GM12878 (cell line): ENCODE measurements around the gene KMT2E. TPM values are rescaled to one million over a fixed set of nuclear protein-coding genes. Genes with fewer than 3 reads are reported as not detected.

Experiments
- ATAC-seq: fragments of 200-7000 bp; cut with Tn5 transposase; 3 replicates; pipeline ENCODE4 v1.9.1; 2020; ENCODE audit warnings: mild to moderate bottlenecking, moderate library complexity
- BruUV-seq: library from RNA; stranded (reverse); fragments of 400-500 nt; replicated peaks from 2 replicates; lab custom pipeline; 2021; lab: Mats Ljungman, UMichigan
- CTCF ChIA-PET: fragments of 300-600 bp; sonication (Branson Sonifier 250); formaldehyde crosslinking; extraction: SDS; loops from one replicate; lab custom pipeline; 2021; ENCODE audit warnings: inconsistent platforms; lab: Yijun Ruan, JAX
- POLR2A ChIA-PET: fragments of 350-600 bp; formaldehyde crosslinking; extraction: SDS; loops from one replicate; lab custom pipeline; 2021; ENCODE audit warnings: inconsistent platforms; lab: Charles Lee
- RAD21 ChIA-PET: fragments of 300-600 bp; sonication (Branson Sonifier 250); formaldehyde crosslinking; loops from one replicate; lab custom pipeline; 2023; ENCODE audit warnings: antibody characterized with exemption; ENCODE audit not compliant: unreplicated experiment; lab: Charles Lee
- SMC1A ChIA-PET: fragments of 300-600 bp; sonication (Branson Sonifier 250); formaldehyde crosslinking; loops from one replicate; lab custom pipeline; 2023; ENCODE audit not compliant: unreplicated experiment, uncharacterized antibody; lab: Charles Lee
- DNase-seq: peaks from one replicate; pipeline ENCODE4 v3.0.0-alpha.2; 2011; ENCODE audit warnings: low read depth, low spot score
- FAIRE-seq: peaks from 3 replicates; lab custom pipeline; 2011; peaks lifted over from hg19 to GRCh38; lab: Jason Lieb, UNC
- H2AFZ ChIP-seq: 2 replicates; pipeline ENCODE4 v1.6.0; 2011; ENCODE audit warnings: low read depth, low read length, control low read depth; ENCODE audit not compliant: control insufficient read depth
- H3K27ac ChIP-seq: 2 replicates; pipeline ENCODE4 v1.5.1; 2011; ENCODE audit warnings: control low read depth; ENCODE audit not compliant: control insufficient read depth, insufficient read depth
- H3K27me3 ChIP-seq, 2 experiments: replicated peaks in 1 of 2; 2 replicates each; pipeline versions ENCODE4 v1.6.0 to v1.6.1; 2011; ENCODE audit warnings: low read length in 1 of 2; ENCODE audit not compliant: control insufficient read depth in 2 of 2, insufficient read depth in 2 of 2
- H3K36me3 ChIP-seq, 2 experiments: 2 replicates each; pipeline ENCODE4 v1.5.1; 2011; ENCODE audit warnings: low read length in 1 of 2; ENCODE audit not compliant: control insufficient read depth in 2 of 2, insufficient read depth in 2 of 2
- H3K4me1 ChIP-seq: 2 replicates; pipeline ENCODE4 v1.6.1; 2011; ENCODE audit warnings: mild to moderate bottlenecking, low read length, moderate library complexity, mixed read lengths; ENCODE audit not compliant: control insufficient read depth, insufficient read depth
- H3K4me2 ChIP-seq: 2 replicates; pipeline ENCODE4 v1.6.0; 2011; ENCODE audit warnings: control low read depth; ENCODE audit not compliant: control insufficient read depth, insufficient read depth
- H3K4me3 ChIP-seq: fragments of 200-600 bp; sonication (generic); 2 replicates; pipeline ENCODE4 v1.5.1; 2016
- H3K79me2 ChIP-seq: 2 replicates; pipeline ENCODE4 v1.6.0; 2011; ENCODE audit warnings: low read length; ENCODE audit not compliant: control insufficient read depth, insufficient read depth
- H3K9ac ChIP-seq: 2 replicates; pipeline ENCODE4 v1.8.0; 2011; ENCODE audit warnings: low read length, control low read depth, mixed read lengths; ENCODE audit not compliant: control insufficient read depth, insufficient read depth
- H3K9me3 ChIP-seq: replicated peaks from 3 replicates; pipeline ENCODE4 v1.5.1; 2011; ENCODE audit warnings: mild to moderate bottlenecking, low read length; ENCODE audit not compliant: control insufficient read depth, insufficient read depth
- H4K20me1 ChIP-seq: 2 replicates; pipeline ENCODE4 v1.6.0; 2011; ENCODE audit not compliant: control insufficient read depth, insufficient read depth
- ATF2 ChIP-seq: IDR thresholded peaks from 2 replicates; pipeline ENCODE4 v1.6.1; 2012; ENCODE audit warnings: low read length, inconsistent platforms
- ATF7 ChIP-seq: fragments of 450-650 bp; IDR thresholded peaks from 2 replicates; pipeline ENCODE4 v1.6.1; 2016; ENCODE audit warnings: low read depth, mild to moderate bottlenecking
- BCL11A ChIP-seq: IDR thresholded peaks from 2 replicates; pipeline ENCODE4 v1.6.1; 2011; ENCODE audit warnings: low read depth, low read length
- BMI1 ChIP-seq: fragments of 450-650 bp; IDR thresholded peaks from 2 replicates; pipeline ENCODE4 v1.6.1; 2016; ENCODE audit warnings: mild to moderate bottlenecking, moderate library complexity, borderline replicate concordance
- BRCA1 ChIP-seq: IDR thresholded peaks from 2 replicates; pipeline ENCODE4 v1.6.1; 2011; ENCODE audit warnings: low read depth, low read length, improper control_type of control experiment
- CHD2 ChIP-seq: IDR thresholded peaks from 2 replicates; pipeline ENCODE4 v1.6.1; 2011; ENCODE audit warnings: low read depth, low read length, improper control_type of control experiment, borderline replicate concordance
- E4F1 ChIP-seq: fragments of 450-650 bp; IDR thresholded peaks from 2 replicates; pipeline ENCODE4 v1.6.1; 2018; ENCODE audit warnings: borderline replicate concordance, mild to moderate bottlenecking; ENCODE audit not compliant: partially characterized antibody
- ESRRA ChIP-seq: IDR thresholded peaks from 2 replicates; pipeline ENCODE4 v1.6.1; 2012; ENCODE audit warnings: mild to moderate bottlenecking, low read length, improper control_type of control experiment
- HDGF ChIP-seq: fragments of 450-650 bp; IDR thresholded peaks from 2 replicates; pipeline ENCODE4 v1.6.1; 2016; ENCODE audit warnings: antibody characterized with exemption
- IKZF2 ChIP-seq, 2 experiments: fragments of 450-650 bp; IDR thresholded peaks; 2 replicates each; pipeline ENCODE4 v1.6.1; 2017; ENCODE audit warnings: mild to moderate bottlenecking in 2 of 2, moderate library complexity in 2 of 2
- MYC ChIP-seq: IDR thresholded peaks from 2 replicates; pipeline ENCODE4 v1.6.1; 2011; ENCODE audit warnings: mild to moderate bottlenecking, low read length, moderate library complexity, inconsistent platforms; ENCODE audit not compliant: insufficient read depth, insufficient replicate concordance, insufficient read length, severe bottlenecking
- POU2F2 ChIP-seq: IDR thresholded peaks from 3 replicates; pipeline ENCODE4 v1.6.1; 2011; ENCODE audit warnings: low read depth, mild to moderate bottlenecking, low read length, borderline replicate concordance
- SREBF1 ChIP-seq: IDR thresholded peaks from 2 replicates; pipeline ENCODE4 v1.6.1; 2012; ENCODE audit warnings: mild to moderate bottlenecking, low read length
- USF2 ChIP-seq: IDR thresholded peaks from 2 replicates; pipeline ENCODE4 v1.6.1; 2011; ENCODE audit warnings: low read depth, low read length, improper control_type of control experiment, borderline replicate concordance
- WRNIP1 ChIP-seq: IDR thresholded peaks from 2 replicates; pipeline ENCODE4 v1.6.1; 2011; ENCODE audit warnings: low read depth, low read length, improper control_type of control experiment, borderline replicate concordance
- ZBED1 ChIP-seq: IDR thresholded peaks from 2 replicates; pipeline ENCODE4 v1.6.1; 2016; ENCODE audit warnings: borderline replicate concordance
- WGBS: methylation state at CpG from one replicate; pipeline ENCODE4 v1.1.6; 2016; ENCODE audit warnings: low lambda C conversion rate; ENCODE audit not compliant: insufficient replicate concordance, insufficient coverage; ENCODE audit errors: missing lambda C conversion rate; 5-methylcytosine and 5-hydroxymethylcytosine counted together
- in situ Hi-C: fragments of 300-500 bp; cut with MboI; formaldehyde crosslinking; loops from 9 replicates; pipeline ENCODE4 v1.14.3; 2018; ENCODE audit warnings: mixed read lengths
- intact Hi-C: fragments of 100-400 bp; cut with micrococcal nuclease; formaldehyde crosslinking; loops from one replicate; pipeline ENCODE4 v1.14.2; 2022; ENCODE audit not compliant: unreplicated experiment
- polyA plus RNA-seq, 11 experiments: library from polyadenylated mRNA; depleted of rRNA in 4 of 11; unstranded in 6 of 11; stranded (reverse) in 5 of 11; fragments of >200 nt; fragmentation: Nextera tagmentation in 4 of 11; fragmentation: Illumina TruSeq in 1 of 11; extraction: Ambion mirVana in 4 of 11; extraction: Trizol in 1 of 11; gene quantifications; 1 replicate in 1 of 11; 2 replicates in 10 of 11; pipeline versions ENCODE4 v1.2.1 to v1.2.3, GENCODE V29; 2011 to 2016; ENCODE audit warnings: inconsistent platforms in 2 of 11, missing spikeins in 2 of 11, low read depth in 1 of 11
- total RNA-seq, 4 experiments: library from RNA; depleted of rRNA in 3 of 4; stranded (reverse); fragments of >200 nt in 3 of 4; fragmentation: Illumina TruSeq in 1 of 4; extraction: Trizol in 1 of 4; gene quantifications; 2 replicates each; pipeline versions ENCODE4 v1.2.1 to v1.2.3, GENCODE V29; 2013 to 2021

KMT2E gene
- total and polyA plus RNA-seq, 10 of the 15 experiments (the other 5 are each of a cell fraction or from before 2014, with no cell fraction given), result 13.2 to 68.1 (median 34.1) TPM

GRCh38 chr7:104964626-104965236 lies 49.3 kb upstream of the KMT2E start:
- intact Hi-C loops, result no loop called here
- FAIRE-seq (no peak), DNase-seq (no peak), ATAC-seq (no peak)
- ChIA-PET POLR2A (interaction anchor here (1.0 kb wide), 1 partner anchor 9 kb away, joined by 3 read pairs; no protein-coding TSS in a partner anchor), RAD21 (interaction anchor here (1.5 kb wide), 1 partner anchor 9 kb away, joined by 4 read pairs; no protein-coding TSS in a partner anchor), SMC1A (interaction anchor here (1.1 to 2.4 kb wide), 4 partner anchors 9 to 39 kb away, joined by 3 to 18 read pairs (median 4); no protein-coding TSS in a partner anchor), CTCF (interaction anchor here (0.6 to 1.9 kb wide), 2 partner anchors 17 to 24 kb away, joined by 3 to 9 read pairs; no protein-coding TSS in a partner anchor)
- H3K4me2 ChIP-seq, result no peak overlapping the region
- H3K4me1 ChIP-seq, result peaks cover 10% of the 10 kb centered on the region; the same call in 1 of the 2 replicates
- BruUV-seq, result no TSS peak
- no peak overlapping the region for H3K4me3 ChIP-seq
- H4K20me1 ChIP-seq, result no peaks in the 10 kb centered on the region
- H2AFZ ChIP-seq, result no peak overlapping the region
- 67% methylated on average over 6 of the region's 6 CpGs for WGBS
- no peaks in the 10 kb centered on the region for H3K79me2 ChIP-seq
- no peak overlapping the region for H3K27ac ChIP-seq
- no peaks in the 10 kb centered on the region for H3K36me3 ChIP-seq
- in situ Hi-C loops, result no loop called here
- H3K9me3 ChIP-seq, result peaks cover 8% of the 10 kb centered on the region; the same call in 1 of the 3 replicates
- H3K27me3 ChIP-seq, result no peaks in the 10 kb centered on the region
- no peak overlapping the region for H3K9ac ChIP-seq
- TF ChIP-seq ZBED1 (no peak), MYC (no peak), E4F1 (no peak), WRNIP1 (no peak), SREBF1 (no peak), POU2F2 (no peak), ESRRA (no peak), BRCA1 (no peak), USF2 (no peak), CHD2 (no peak), ATF2 (no peak), IKZF2 (IDR thresholded peaks at IDR 0.05) (no peak), ATF7 (no peak), BCL11A (no peak), BMI1 (no peak), HDGF (no peak)
